HepG2 (cell line): ENCODE data around the gene SIT1. TPM values are rescaled to one million over a fixed set of nuclear protein-coding genes. Genes with fewer than 3 reads are reported as not detected.

Experiments
- CREM ChIP-seq, 2 experiments: sonication (generic) in 1 of 2; formaldehyde crosslinking in 1 of 2; IDR thresholded peaks; 2 replicates each; pipeline versions ENCODE4 v1.4.0 to v1.6.1; 2016 to 2020; ENCODE audit warnings: antibody characterized with exemption in 1 of 2, mild to moderate bottlenecking in 1 of 2, missing genetic modification reagents in 1 of 2
- GABPA ChIP-seq, 2 experiments: IDR thresholded peaks; 2 replicates each; pipeline ENCODE4 v1.6.1; 2011 to 2016; ENCODE audit warnings: low read depth in 2 of 2, low read length in 1 of 2, missing biosample characterization in 1 of 2, missing genetic modification characterization in 1 of 2
- IRX3 ChIP-seq: sonication (generic); formaldehyde crosslinking; IDR thresholded peaks from 2 replicates; pipeline ENCODE4 v1.8.1; 2023; ENCODE audit warnings: mild to moderate bottlenecking, low read depth, missing genetic modification reagents, borderline replicate concordance
- JUND ChIP-seq: sonication (generic); formaldehyde crosslinking; IDR thresholded peaks from 2 replicates; pipeline ENCODE4 v1.8.0; 2022; ENCODE audit warnings: mild to moderate bottlenecking, missing genetic modification reagents
- SNAPC2 ChIP-seq: sonication (generic); formaldehyde crosslinking; IDR thresholded peaks from 2 replicates; pipeline ENCODE4 v1.8.1; 2022; ENCODE audit warnings: mild to moderate bottlenecking, missing genetic modification reagents
- ZBTB40 ChIP-seq, 2 experiments: fragments of 450-650 bp in 1 of 2; sonication (generic) in 1 of 2; formaldehyde crosslinking in 1 of 2; IDR thresholded peaks; 2 replicates each; pipeline versions ENCODE4 v1.6.1 to v1.8.0; 2016 to 2022; ENCODE audit warnings: antibody characterized with exemption in 1 of 2, mild to moderate bottlenecking in 1 of 2, missing genetic modification reagents in 1 of 2
- ZNF781 ChIP-seq: sonication (generic); formaldehyde crosslinking; IDR thresholded peaks from 2 replicates; pipeline ENCODE4 v1.5.1; 2020; ENCODE audit warnings: borderline replicate concordance, mild to moderate bottlenecking, missing genetic modification reagents; ENCODE audit errors: not compliant biosample characterization
- polyA plus RNA-seq, 8 experiments: library from polyadenylated mRNA; depleted of rRNA in 3 of 8; stranded (reverse) in 7 of 8; unstranded in 1 of 8; fragments of >200 nt; fragmentation: Illumina TruSeq in 4 of 8; extraction: Trizol in 4 of 8; gene quantifications; 2 replicates each; pipeline versions ENCODE4 v1.2.1 to v1.2.3, GENCODE V29; 2011 to 2016; ENCODE audit warnings: low read depth in 4 of 8, missing spikeins in 1 of 8, mixed read lengths in 1 of 8; ENCODE audit not compliant: insufficient read depth in 1 of 8
- total RNA-seq, 5 experiments: library from RNA; depleted of rRNA; stranded (reverse); fragments of >200 nt; fragmentation: Illumina TruSeq; extraction: Trizol; gene quantifications; 2 replicates each; pipeline ENCODE4 v1.2.3, GENCODE V29; 2016; ENCODE audit warnings: low read depth in 1 of 5
- TF ChIP-seq, protein P1 (sequence below): fragments of 450-650 bp; IDR thresholded peaks from 2 replicates; pipeline ENCODE4 v1.6.1; 2017; ENCODE audit warnings: mild to moderate bottlenecking

The SIT1 gene
- total and polyA plus RNA-seq, 2 of the 13 experiments (the other 11 are each of a cell fraction or from before 2014, with no cell fraction given): 0.09 to 6.7 TPM

DNA sequence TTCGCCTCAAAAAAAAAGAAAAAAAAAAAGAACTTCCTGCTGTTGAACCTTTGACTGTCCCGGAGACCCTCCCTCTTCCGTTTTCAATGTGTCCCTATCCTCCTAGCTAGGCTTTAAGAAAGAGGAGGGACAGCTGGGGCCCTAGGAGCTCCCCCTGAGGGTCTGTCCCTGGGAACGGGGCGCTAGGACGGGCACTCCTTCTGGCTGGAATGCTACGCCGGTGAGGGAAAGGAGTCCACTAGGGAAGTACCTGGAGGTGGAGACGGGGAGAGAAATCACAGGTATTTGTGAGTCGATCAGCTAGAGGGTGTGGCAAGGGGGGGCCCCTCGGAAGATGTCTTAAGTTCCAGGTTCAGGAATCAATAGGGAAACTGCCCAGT is 4.6 kb downstream of the SIT1 start (continued):
- TF ChIP-seq ZBTB40 (IDR thresholded peaks at IDR 0.05) (no peak), ZBTB40 (CRISPR knock-in tag; IDR thresholded peaks at IDR 0.05) (no peak), JUND (CRISPR knock-in tag) (no peak), SNAPC2 (no peak), GABPA (IDR thresholded peaks at IDR 0.05; ENCODE audit: low read depth, low read length) (no peak), GABPA (CRISPR knock-in tag; IDR thresholded peaks at IDR 0.05; ENCODE audit: low read depth) (peak; percentile 68), ZNF781 (CRISPR knock-in tag) (no peak), CREM (IDR thresholded peaks at IDR 0.05) (no peak), CREM (CRISPR knock-in tag; IDR thresholded peaks at IDR 0.05) (no peak), IRX3 (CRISPR knock-in tag) (no peak)
- TF ChIP-seq, protein P1, sequence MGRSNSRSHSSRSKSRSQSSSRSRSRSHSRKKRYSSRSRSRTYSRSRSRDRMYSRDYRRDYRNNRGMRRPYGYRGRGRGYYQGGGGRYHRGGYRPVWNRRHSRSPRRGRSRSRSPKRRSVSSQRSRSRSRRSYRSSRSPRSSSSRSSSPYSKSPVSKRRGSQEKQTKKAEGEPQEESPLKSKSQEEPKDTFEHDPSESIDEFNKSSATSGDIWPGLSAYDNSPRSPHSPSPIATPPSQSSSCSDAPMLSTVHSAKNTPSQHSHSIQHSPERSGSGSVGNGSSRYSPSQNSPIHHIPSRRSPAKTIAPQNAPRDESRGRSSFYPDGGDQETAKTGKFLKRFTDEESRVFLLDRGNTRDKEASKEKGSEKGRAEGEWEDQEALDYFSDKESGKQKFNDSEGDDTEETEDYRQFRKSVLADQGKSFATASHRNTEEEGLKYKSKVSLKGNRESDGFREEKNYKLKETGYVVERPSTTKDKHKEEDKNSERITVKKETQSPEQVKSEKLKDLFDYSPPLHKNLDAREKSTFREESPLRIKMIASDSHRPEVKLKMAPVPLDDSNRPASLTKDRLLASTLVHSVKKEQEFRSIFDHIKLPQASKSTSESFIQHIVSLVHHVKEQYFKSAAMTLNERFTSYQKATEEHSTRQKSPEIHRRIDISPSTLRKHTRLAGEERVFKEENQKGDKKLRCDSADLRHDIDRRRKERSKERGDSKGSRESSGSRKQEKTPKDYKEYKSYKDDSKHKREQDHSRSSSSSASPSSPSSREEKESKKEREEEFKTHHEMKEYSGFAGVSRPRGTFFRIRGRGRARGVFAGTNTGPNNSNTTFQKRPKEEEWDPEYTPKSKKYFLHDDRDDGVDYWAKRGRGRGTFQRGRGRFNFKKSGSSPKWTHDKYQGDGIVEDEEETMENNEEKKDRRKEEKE: no peak
